ENCODE results near the gene DHRS4. TPM values are rescaled to one million over a fixed set of nuclear protein-coding genes. Genes with fewer than 3 reads are reported as not detected.

Gene DHRS4
- total RNA-seq, 2 experiments from 2014 or later = 18.7 to 18.8 TPM

- no peak overlapping the region for H3K27ac ChIP-seq (ENCODE audit: low read depth, low read length, poor library complexity, severe bottlenecking)
- intact Hi-C loops (cut with micrococcal nuclease; ENCODE audit: unreplicated experiment) = no loop called here
- POLR2A ChIA-PET = no interaction called here
- no peaks in the 10 kb centered on the region for H4K20me1 ChIP-seq (ENCODE audit: insufficient read depth, low read length)
- TF ChIP-seq EZH2phosphoT487 (IDR thresholded peaks at IDR 0.05; ENCODE audit: borderline replicate concordance, low read depth, low read length) (no peak), CTCF (conservative IDR thresholded peaks at IDR 0.05; ENCODE audit: low read length) (no peak)
- H3K4me2 ChIP-seq (ENCODE audit: low read length) = no peak overlapping the region
- no peak for DNase-seq (ENCODE audit: low spot score)
- H3K4me3 ChIP-seq (ENCODE audit: low read depth, low read length, poor library complexity, severe bottlenecking) = no peak overlapping the region
- TSS peak; percentile 80 for BruUV-seq (replicated peaks)
- no peaks in the 10 kb centered on the region for H3K4me1 ChIP-seq (ENCODE audit: insufficient read depth, low read length, poor library complexity, severe bottlenecking)
- CTCF ChIA-PET (ENCODE audit: unreplicated experiment) = no interaction called here
- peaks cover 4% of the 10 kb centered on the region; the same call in 1 of the 2 replicates for H3K36me3 ChIP-seq (ENCODE audit: insufficient read depth, low read length)
- no peak overlapping the region for H2AFZ ChIP-seq (ENCODE audit: low read length)
- H3K79me2 ChIP-seq (ENCODE audit: insufficient read depth, low read depth, low read length) = no peaks in the 10 kb centered on the region
- H3K9me3 ChIP-seq (ENCODE audit: low read length) = no peaks in the 10 kb centered on the region
- H3K9me2 ChIP-seq (ENCODE audit: insufficient read depth, low read length) = no peaks in the 10 kb centered on the region
Observed at GRCh38 chr14:23939607-23940326, 13.8 kb upstream of the DHRS4 start.

- BruUV-seq (replicated peaks) = no TSS peak
- CTCF ChIA-PET (ENCODE audit: unreplicated experiment) = no interaction called here
Observed at GRCh38 chr14:23941230-23941629, 12.3 kb upstream of the DHRS4 start.

More at GRCh38 chr14:23941230-23941629, 12.3 kb upstream of the DHRS4 start:
- Histone ChIP-seq H3K27ac (ENCODE audit: low read depth, low read length, poor library complexity, severe bottlenecking) (no peak overlapping the region), H3K9me2 (ENCODE audit: insufficient read depth, low read length) (no peaks in the 10 kb centered on the region), H3K79me2 (ENCODE audit: insufficient read depth, low read depth, low read length) (no peaks in the 10 kb centered on the region), H3K9me3 (ENCODE audit: low read length) (no peaks in the 10 kb centered on the region), H3K4me2 (ENCODE audit: low read length) (no peak overlapping the region), H4K20me1 (ENCODE audit: insufficient read depth, low read length) (no peaks in the 10 kb centered on the region), H2AFZ (ENCODE audit: low read length) (no peak overlapping the region), H3K36me3 (ENCODE audit: insufficient read depth, low read length) (peaks cover 4% of the 10 kb centered on the region; the same call in 1 of the 2 replicates), H3K4me3 (ENCODE audit: low read depth, low read length, poor library complexity, severe bottlenecking) (no peak overlapping the region), H3K4me1 (ENCODE audit: insufficient read depth, low read length, poor library complexity, severe bottlenecking) (no peaks in the 10 kb centered on the region)
- POLR2A ChIA-PET = no interaction called here
- no peak for DNase-seq (ENCODE audit: low spot score)
- intact Hi-C loops (cut with micrococcal nuclease; ENCODE audit: unreplicated experiment) = no loop called here
- no peak for TF ChIP-seq CTCF (conservative IDR thresholded peaks at IDR 0.05; ENCODE audit: low read length)
- no peak for TF ChIP-seq EZH2phosphoT487 (IDR thresholded peaks at IDR 0.05; ENCODE audit: borderline replicate concordance, low read depth, low read length)
